GM12878 (cell line): ENCODE measurements around the gene ST7. TPM values are rescaled to one million over a fixed set of nuclear protein-coding genes. Genes with fewer than 3 reads are reported as not detected.

Source experiments
- ATAC-seq: fragments of 200-7000 bp; cut with Tn5 transposase; 3 replicates; pipeline ENCODE4 v1.9.1; 2020; ENCODE audit warnings: mild to moderate bottlenecking, moderate library complexity
- BruUV-seq: library from RNA; stranded (reverse); fragments of 400-500 nt; replicated peaks from 2 replicates; lab custom pipeline; 2021; lab: Mats Ljungman, UMichigan
- CTCF ChIA-PET: fragments of 300-600 bp; sonication (Branson Sonifier 250); formaldehyde crosslinking; extraction: SDS; loops from one replicate; lab custom pipeline; 2021; ENCODE audit warnings: inconsistent platforms; lab: Yijun Ruan, JAX
- POLR2A ChIA-PET: fragments of 350-600 bp; formaldehyde crosslinking; extraction: SDS; loops from one replicate; lab custom pipeline; 2021; ENCODE audit warnings: inconsistent platforms; lab: Charles Lee
- RAD21 ChIA-PET: fragments of 300-600 bp; sonication (Branson Sonifier 250); formaldehyde crosslinking; loops from one replicate; lab custom pipeline; 2023; ENCODE audit warnings: antibody characterized with exemption; ENCODE audit not compliant: unreplicated experiment; lab: Charles Lee
- SMC1A ChIA-PET: fragments of 300-600 bp; sonication (Branson Sonifier 250); formaldehyde crosslinking; loops from one replicate; lab custom pipeline; 2023; ENCODE audit not compliant: unreplicated experiment, uncharacterized antibody; lab: Charles Lee
- DNase-seq: peaks from one replicate; pipeline ENCODE4 v3.0.0-alpha.2; 2011; ENCODE audit warnings: low read depth, low spot score
- FAIRE-seq: peaks from 3 replicates; lab custom pipeline; 2011; peaks lifted over from hg19 to GRCh38; lab: Jason Lieb, UNC
- H2AFZ ChIP-seq: 2 replicates; pipeline ENCODE4 v1.6.0; 2011; ENCODE audit warnings: low read depth, low read length, control low read depth; ENCODE audit not compliant: control insufficient read depth
- H3K27ac ChIP-seq: 2 replicates; pipeline ENCODE4 v1.5.1; 2011; ENCODE audit warnings: control low read depth; ENCODE audit not compliant: control insufficient read depth, insufficient read depth
- H3K27me3 ChIP-seq, 2 experiments: replicated peaks in 1 of 2; 2 replicates each; pipeline versions ENCODE4 v1.6.0 to v1.6.1; 2011; ENCODE audit warnings: low read length in 1 of 2; ENCODE audit not compliant: control insufficient read depth in 2 of 2, insufficient read depth in 2 of 2
- H3K36me3 ChIP-seq, 2 experiments: 2 replicates each; pipeline ENCODE4 v1.5.1; 2011; ENCODE audit warnings: low read length in 1 of 2; ENCODE audit not compliant: control insufficient read depth in 2 of 2, insufficient read depth in 2 of 2
- H3K4me1 ChIP-seq: 2 replicates; pipeline ENCODE4 v1.6.1; 2011; ENCODE audit warnings: mild to moderate bottlenecking, low read length, moderate library complexity, mixed read lengths; ENCODE audit not compliant: control insufficient read depth, insufficient read depth
- H3K4me2 ChIP-seq: 2 replicates; pipeline ENCODE4 v1.6.0; 2011; ENCODE audit warnings: control low read depth; ENCODE audit not compliant: control insufficient read depth, insufficient read depth
- H3K4me3 ChIP-seq: fragments of 200-600 bp; sonication (generic); 2 replicates; pipeline ENCODE4 v1.5.1; 2016
- H3K79me2 ChIP-seq: 2 replicates; pipeline ENCODE4 v1.6.0; 2011; ENCODE audit warnings: low read length; ENCODE audit not compliant: control insufficient read depth, insufficient read depth
- H3K9ac ChIP-seq: 2 replicates; pipeline ENCODE4 v1.8.0; 2011; ENCODE audit warnings: low read length, control low read depth, mixed read lengths; ENCODE audit not compliant: control insufficient read depth, insufficient read depth
- H3K9me3 ChIP-seq: replicated peaks from 3 replicates; pipeline ENCODE4 v1.5.1; 2011; ENCODE audit warnings: mild to moderate bottlenecking, low read length; ENCODE audit not compliant: control insufficient read depth, insufficient read depth
- H4K20me1 ChIP-seq: 2 replicates; pipeline ENCODE4 v1.6.0; 2011; ENCODE audit not compliant: control insufficient read depth, insufficient read depth
- CBX3 ChIP-seq: fragments of 200-600 bp; sonication (generic); IDR thresholded peaks from 2 replicates; pipeline ENCODE4 v1.6.1; 2016; ENCODE audit warnings: low read depth, borderline replicate concordance
- CREB1 ChIP-seq: IDR thresholded peaks from 2 replicates; pipeline ENCODE4 v1.6.1; 2012; ENCODE audit warnings: low read depth, mild to moderate bottlenecking, inconsistent platforms
- CREM ChIP-seq: IDR thresholded peaks from 2 replicates; pipeline ENCODE4 v1.6.1; 2014; ENCODE audit warnings: antibody characterized with exemption, low read depth
- HCFC1 ChIP-seq: fragments of 150-350 bp; IDR thresholded peaks from 2 replicates; pipeline ENCODE4 v1.6.1; 2014; ENCODE audit warnings: low read length
- IKZF1 ChIP-seq: fragments of 450-650 bp; conservative IDR thresholded peaks from 2 replicates; pipeline ENCODE4 v1.6.1; 2017; ENCODE audit warnings: antibody characterized with exemption, mild to moderate bottlenecking
- IKZF2 ChIP-seq, 2 experiments: fragments of 450-650 bp; IDR thresholded peaks; 2 replicates each; pipeline ENCODE4 v1.6.1; 2017; ENCODE audit warnings: mild to moderate bottlenecking in 2 of 2, moderate library complexity in 2 of 2
- STAT1 ChIP-seq: fragments of 450-650 bp; conservative IDR thresholded peaks from 2 replicates; pipeline ENCODE4 v1.6.1; 2014; ENCODE audit warnings: antibody characterized with exemption, mild to moderate bottlenecking
- WGBS: methylation state at CpG from one replicate; pipeline ENCODE4 v1.1.6; 2016; ENCODE audit warnings: low lambda C conversion rate; ENCODE audit not compliant: insufficient replicate concordance, insufficient coverage; ENCODE audit errors: missing lambda C conversion rate; 5-methylcytosine and 5-hydroxymethylcytosine counted together
- in situ Hi-C: fragments of 300-500 bp; cut with MboI; formaldehyde crosslinking; loops from 9 replicates; pipeline ENCODE4 v1.14.3; 2018; ENCODE audit warnings: mixed read lengths
- intact Hi-C: fragments of 100-400 bp; cut with micrococcal nuclease; formaldehyde crosslinking; loops from one replicate; pipeline ENCODE4 v1.14.2; 2022; ENCODE audit not compliant: unreplicated experiment
- polyA plus RNA-seq, 11 experiments: library from polyadenylated mRNA; depleted of rRNA in 4 of 11; unstranded in 6 of 11; stranded (reverse) in 5 of 11; fragments of >200 nt; fragmentation: Nextera tagmentation in 4 of 11; fragmentation: Illumina TruSeq in 1 of 11; extraction: Ambion mirVana in 4 of 11; extraction: Trizol in 1 of 11; gene quantifications; 1 replicate in 1 of 11; 2 replicates in 10 of 11; pipeline versions ENCODE4 v1.2.1 to v1.2.3, GENCODE V29; 2011 to 2016; ENCODE audit warnings: inconsistent platforms in 2 of 11, missing spikeins in 2 of 11, low read depth in 1 of 11
- total RNA-seq, 4 experiments: library from RNA; depleted of rRNA in 3 of 4; stranded (reverse); fragments of >200 nt in 3 of 4; fragmentation: Illumina TruSeq in 1 of 4; extraction: Trizol in 1 of 4; gene quantifications; 2 replicates each; pipeline versions ENCODE4 v1.2.1 to v1.2.3, GENCODE V29; 2013 to 2021

The ST7 gene
- total and polyA plus RNA-seq, 10 of the 15 experiments (the other 5 are each of a cell fraction or from before 2014, with no cell fraction given) = 27.7 to 76.4 (median 53.6) TPM

GRCh38 chr7:116929914-116930913 lies 23.1 kb upstream of the ST7 start (continued):
- 0 out of 4 replicates have a peak, but pooled peaks of 1 of the 2 experiments have one; percentile 30 for TF ChIP-seq IKZF2 (IDR thresholded peaks at IDR 0.05)
- no peak for TF ChIP-seq HCFC1
- TF ChIP-seq CBX3 = no peak
- no peak for TF ChIP-seq CREB1
- TF ChIP-seq, all 136 proteins: peak for 15

GRCh38 chr7:116932566-116932965 lies 20.7 kb upstream of the ST7 start:
- no peaks in the 10 kb centered on the region for H3K27me3 ChIP-seq
- no peak overlapping the region for H2AFZ ChIP-seq
- H3K9ac ChIP-seq = no peak overlapping the region
- ChIA-PET POLR2A (interaction anchor here (0.5 to 4.3 kb wide), 4 partner anchors 24 to 194 kb away, joined by 3 to 21 read pairs (median 4); no protein-coding TSS in a partner anchor), RAD21 (interaction anchor here (0.7 to 6.4 kb wide), 19 partner anchors 8 to 202 kb away, joined by 3 to 52 read pairs (median 4); no protein-coding TSS in a partner anchor), SMC1A (interaction anchor here (0.7 to 15.1 kb wide), 9 partner anchors 10 to 306 kb away, joined by 3 to 262 read pairs (median 5); partner anchors contain the start of gene ST7), CTCF (interaction anchor here (0.9 to 13.3 kb wide), 21 partner anchors 8 to 209 kb away, joined by 3 to 324 read pairs (median 5); no protein-coding TSS in a partner anchor)
- no peak overlapping the region for H3K4me3 ChIP-seq
- ATAC-seq (no peak), FAIRE-seq (no peak), DNase-seq (no peak)
- H3K4me2 ChIP-seq = no peak overlapping the region
- in situ Hi-C loops (no loop called here), intact Hi-C loops (loop anchor here (5.0 kb wide), 1 partner anchor 455 kb away; no protein-coding TSS in a partner anchor)
- H3K27ac ChIP-seq = no peak overlapping the region
- 97% methylated on average over 7 of the region's 7 CpGs for WGBS
- H4K20me1 ChIP-seq = no peaks in the 10 kb centered on the region
- H3K4me1 ChIP-seq = peaks cover 5% of the 10 kb centered on the region
- no peaks in the 10 kb centered on the region for H3K9me3 ChIP-seq
- no peaks in the 10 kb centered on the region for H3K79me2 ChIP-seq
- BruUV-seq = no TSS peak
- no peak for TF ChIP-seq IKZF1
- TF ChIP-seq CREM = no peak
- no peak for TF ChIP-seq STAT1
- no peaks in the 10 kb centered on the region for H3K36me3 ChIP-seq
